NOMO-1 (cell line): ENCODE results near the gene DCDC2B.
"Not testable (repeated sequence)": the region's sequence is repeated elsewhere in the genome, so short reads cannot be mapped to it uniquely, and the experiment has no call there.

Source experiments
- DNase-seq, 2 experiments: peaks; one replicate each; lab custom pipeline; 2025; ENCODE audit not compliant: unreplicated experiment in 2 of 2; lab: John Stamatoyannopoulos, UW

DCDC2B gene

DNA sequence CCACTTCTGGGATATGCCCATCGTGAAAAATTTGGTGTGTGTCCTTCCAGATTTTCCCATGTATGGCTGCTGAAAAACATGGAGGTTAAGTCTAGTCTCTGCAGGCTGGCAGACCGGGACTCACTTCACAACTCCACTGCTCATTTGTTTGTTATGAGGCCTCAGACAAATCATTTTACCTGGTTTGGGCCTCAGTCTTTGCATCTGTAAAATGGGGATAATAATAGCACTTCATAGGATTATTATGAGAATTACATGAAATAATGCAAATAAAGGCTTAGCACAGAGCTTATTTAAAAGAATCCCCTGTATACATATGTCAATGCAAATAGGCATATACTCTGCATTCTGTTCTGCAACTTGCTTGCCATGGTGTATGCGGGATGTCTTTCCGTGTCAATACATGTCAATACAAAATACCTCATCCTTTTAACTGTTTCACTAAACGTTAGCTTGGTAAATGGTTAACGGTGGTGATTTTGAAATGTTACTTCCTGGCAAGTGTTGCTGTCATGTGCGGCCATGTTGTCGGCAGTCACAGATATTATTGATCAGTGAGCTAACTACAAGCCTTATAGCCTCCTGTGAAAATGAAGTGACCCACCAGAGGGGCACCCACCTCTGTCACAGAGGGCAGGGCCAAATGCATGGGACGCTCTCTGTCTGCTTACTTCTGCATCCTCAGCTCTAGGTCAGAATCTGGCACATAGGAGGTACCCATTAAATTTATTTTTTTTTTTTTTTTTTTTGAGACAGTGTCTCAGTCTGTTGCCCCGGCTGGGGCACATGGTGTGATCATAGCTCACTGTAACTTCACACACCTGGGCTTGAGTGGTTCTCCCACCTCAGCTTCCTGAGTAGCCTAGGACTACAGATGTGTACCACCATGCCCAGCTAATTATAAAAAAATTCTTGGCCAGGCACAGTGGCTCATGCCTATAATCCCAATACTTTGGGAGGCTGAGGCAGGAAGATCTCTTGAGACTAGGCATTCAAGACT is 46.5 kb downstream of the DCDC2B start:
- no peak for DNase-seq

GRCh38 chr1:32256473-32257226 is 47.8 kb downstream of the DCDC2B start:
- no peak for DNase-seq

DNA sequence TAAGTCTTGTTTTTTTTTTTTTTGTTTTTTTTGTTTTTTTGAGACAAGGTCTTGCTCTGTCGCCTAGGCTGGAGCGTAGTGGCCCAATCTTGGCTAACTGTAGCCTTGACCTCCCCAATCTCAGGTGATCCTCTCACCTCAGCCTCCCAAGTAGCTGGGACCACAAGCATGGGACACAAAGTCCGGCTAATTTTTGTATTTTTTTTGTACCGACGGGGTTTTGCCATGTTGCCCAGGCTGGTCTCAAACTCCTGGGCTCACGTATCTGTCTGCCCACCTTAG is 48.3 kb downstream of the DCDC2B start:
- DNase-seq = no peak

DNA sequence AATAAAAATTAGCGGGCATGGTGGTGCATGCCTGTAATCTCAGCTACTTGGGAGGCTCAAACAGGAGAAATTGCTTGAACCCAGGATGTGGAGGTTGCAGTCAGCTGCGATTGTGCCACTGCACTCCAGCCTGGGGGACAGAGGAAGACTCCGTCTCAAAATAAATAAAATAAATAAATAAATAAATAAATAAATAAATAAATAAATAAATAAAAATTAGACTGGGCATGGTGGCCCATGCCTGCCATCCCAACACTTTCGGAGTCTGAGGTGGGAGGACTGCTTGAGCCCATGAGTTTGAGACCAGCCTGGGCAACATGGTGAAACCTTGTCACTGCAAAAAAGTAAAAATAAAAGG is 54.3 kb downstream of the DCDC2B start:
- not testable (repeated sequence) for DNase-seq

- no peak for DNase-seq
Observed at GRCh38 chr1:32263744-32264143, 54.9 kb downstream of the DCDC2B start.
